HCT116 (cell line): Measurements from ENCODE around the gene CTNND2.

Source experiments
- FOSL1 ChIP-seq: IDR thresholded peaks from 2 replicates; pipeline ENCODE4 v1.6.1; 2012; ENCODE audit warnings: low read depth
- POLR2A ChIP-seq: IDR thresholded peaks from 2 replicates; pipeline ENCODE4 v1.7.0; 2011; ENCODE audit warnings: borderline replicate concordance; ENCODE audit not compliant: insufficient read depth, insufficient read length; ENCODE audit errors: extremely low read depth
- RAD21 ChIP-seq: IDR thresholded peaks from 2 replicates; pipeline ENCODE4 v1.6.1; 2012; ENCODE audit warnings: low read depth, mild to moderate bottlenecking
- YY1 ChIP-seq: IDR thresholded peaks from 2 replicates; pipeline ENCODE4 v1.6.1; 2011; ENCODE audit warnings: low read length, low read depth, moderate library complexity, mild to moderate bottlenecking; ENCODE audit not compliant: insufficient replicate concordance; ENCODE audit errors: extremely low read depth

- TF ChIP-seq YY1, result no peak
- no peak for TF ChIP-seq FOSL1
- no peak for TF ChIP-seq RAD21
- TF ChIP-seq POLR2A, result no peak
Observed at GRCh38 chr5:11252523-11252922, 651.7 kb downstream of the CTNND2 start.
